ENCODE measurements around the gene HSD17B8.

Gene HSD17B8

GRCh38 chr6:33171880-33172687 is 32.4 kb upstream of the HSD17B8 start:
- DNase-seq, result no peak

- DNase-seq, result no peak
Observed at GRCh38 chr6:33172688-33173534, 31.5 kb upstream of the HSD17B8 start.

GRCh38 chr6:33173535-33174180 is 30.8 kb upstream of the HSD17B8 start:
- no peak for DNase-seq

- DNase-seq, result no peak
Observed at GRCh38 chr6:33174784-33175183, 29.7 kb upstream of the HSD17B8 start.

- DNase-seq, result no peak
Observed at GRCh38 chr6:33175436-33176069, 28.9 kb upstream of the HSD17B8 start.

- DNase-seq, result no peak
Observed at GRCh38 chr6:33176906-33177305, 27.5 kb upstream of the HSD17B8 start.

- no peak for DNase-seq
Observed at GRCh38 chr6:33177552-33178446, 26.7 kb upstream of the HSD17B8 start.

GRCh38 chr6:33178755-33179475 is 25.5 kb upstream of the HSD17B8 start:
- DNase-seq, result no peak

- DNase-seq, result no peak
Observed at GRCh38 chr6:33181141-33181540, 23.3 kb upstream of the HSD17B8 start.

GRCh38 chr6:33183071-33183683 is 21.3 kb upstream of the HSD17B8 start:
- DNase-seq, result no peak

- DNase-seq, result no peak
Observed at GRCh38 chr6:33185190-33185589, 19.3 kb upstream of the HSD17B8 start.

GRCh38 chr6:33185654-33186187 is 18.7 kb upstream of the HSD17B8 start:
- DNase-seq, result no peak

- DNase-seq, result no peak
Observed at GRCh38 chr6:33187809-33188208, 16.6 kb upstream of the HSD17B8 start.

GRCh38 chr6:33189164-33189563 is 15.3 kb upstream of the HSD17B8 start:
- DNase-seq, result no peak

- no peak for DNase-seq
Observed at GRCh38 chr6:33189625-33190448, 14.6 kb upstream of the HSD17B8 start.

GRCh38 chr6:33190504-33191107 is 13.8 kb upstream of the HSD17B8 start:
- DNase-seq, result no peak

- no peak for DNase-seq
Observed at GRCh38 chr6:33191383-33192104, 12.9 kb upstream of the HSD17B8 start.

GRCh38 chr6:33192105-33192646 is 12.3 kb upstream of the HSD17B8 start, which contains the start of gene COL11A2:
Gene COL11A2, minus strand, starts transcription at chr6:33192467. Its CDS starts 227 bp downstream, at chr6:33192240.
- peak; percentile 28 for DNase-seq
